ENCODE results near the gene PMVK. TPM values are rescaled to one million over a fixed set of nuclear protein-coding genes. Genes with fewer than 3 reads are reported as not detected.

The PMVK gene
- total RNA-seq, 2 donors from 2014 or later, result 38.6 to 66.9 TPM

DNA sequence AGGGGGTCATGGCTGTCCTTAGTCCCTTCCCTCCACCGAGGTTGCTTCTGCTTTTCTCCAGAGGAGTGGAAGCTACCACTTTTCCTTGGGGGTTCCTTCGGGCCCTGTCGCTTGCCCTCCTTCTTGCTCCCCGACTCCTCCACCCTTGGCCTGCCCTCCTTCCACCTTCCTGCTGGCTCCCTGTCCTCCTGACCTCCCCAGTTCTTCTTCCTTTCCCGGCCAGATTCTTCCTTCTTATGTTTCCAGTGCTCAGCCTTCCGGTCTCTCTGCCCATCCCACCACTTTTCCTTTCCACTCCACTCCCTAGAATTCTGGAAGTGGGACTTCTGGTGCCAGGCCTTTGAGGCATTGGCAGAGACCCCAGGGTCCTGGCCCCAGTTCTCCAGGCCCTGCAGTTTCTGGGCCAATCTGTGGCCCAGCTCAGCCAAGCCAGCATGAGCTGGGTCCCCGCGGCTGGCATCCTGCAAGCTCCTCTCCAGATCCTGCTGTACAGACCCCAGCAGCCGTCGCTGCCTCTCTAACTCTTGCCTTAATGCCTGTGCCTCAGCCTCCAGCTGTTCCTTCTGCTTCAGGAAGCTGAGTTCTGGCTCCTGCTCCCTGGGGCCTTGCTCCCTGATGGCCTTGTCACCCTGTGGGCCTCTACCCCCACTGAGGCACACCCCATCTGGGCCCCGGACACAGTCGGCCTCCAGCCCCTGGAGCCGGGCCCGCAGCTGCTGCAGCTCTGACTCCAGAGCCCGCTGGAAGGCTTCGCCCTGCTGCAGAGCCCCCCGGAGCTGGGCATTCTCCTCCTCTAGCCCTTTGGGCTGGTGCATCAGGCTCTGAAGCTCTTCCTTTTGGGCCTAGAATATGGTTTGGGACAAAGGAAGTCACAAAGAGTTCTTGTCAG, 9.7 kb upstream of the PMVK start:
- H3K27me3 Mint-ChIP-seq, result no peaks in the 10 kb centered on the region
- no peaks in the 10 kb centered on the region for H3K9me3 Mint-ChIP-seq
- H3K27ac Mint-ChIP-seq, result peak overlapping the region; percentile 78
- H3K4me1 Mint-ChIP-seq, result peaks cover 31% of the 10 kb centered on the region
- no peak for ATAC-seq (replicated peaks)
- peak overlapping the region; percentile 22 for H3K4me3 Mint-ChIP-seq
- peaks cover 57% of the 10 kb centered on the region for H3K36me3 Mint-ChIP-seq (ENCODE audit: low read depth)

DNA sequence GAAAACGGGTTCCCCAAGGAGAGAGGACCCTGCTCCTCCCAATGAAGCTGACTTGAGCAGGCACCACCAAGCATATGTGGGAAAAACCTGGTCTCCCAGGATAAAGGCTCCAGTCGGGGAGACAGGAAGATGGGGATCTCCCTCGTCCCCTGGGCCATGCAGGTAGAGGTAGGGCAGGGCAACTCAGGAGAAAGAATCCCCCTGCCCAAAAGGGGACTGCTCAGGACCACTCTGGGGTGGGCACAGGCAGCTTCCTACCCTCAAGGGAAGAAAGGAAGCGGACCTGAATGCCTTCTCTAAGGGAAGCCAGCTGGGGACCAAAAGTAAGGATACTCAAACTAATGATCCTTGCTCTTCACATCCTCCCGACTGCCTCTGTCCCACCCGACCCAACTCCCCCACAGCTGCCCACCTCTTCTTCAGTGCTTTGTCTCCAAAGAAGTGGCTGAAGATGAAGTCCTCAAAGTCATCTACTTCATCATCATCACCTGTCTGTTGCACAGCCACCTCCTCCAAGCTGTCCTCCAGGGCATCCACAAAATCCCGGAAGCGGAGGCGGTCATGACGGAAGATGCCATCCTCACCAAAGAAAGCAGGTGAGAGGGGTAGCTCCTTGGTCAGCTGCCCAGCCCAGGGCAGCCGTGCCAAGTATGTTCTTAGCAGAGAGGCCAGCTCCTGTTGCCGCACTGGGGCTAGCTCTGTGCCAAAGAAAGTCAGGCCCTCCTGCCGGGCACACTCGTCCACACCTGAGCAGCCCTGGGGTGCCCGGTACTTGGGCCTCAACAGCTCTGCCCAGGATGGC, 8.8 kb upstream of the PMVK start:
- no peak for ATAC-seq (replicated peaks)
- H3K9me3 Mint-ChIP-seq, result no peaks in the 10 kb centered on the region
- H3K36me3 Mint-ChIP-seq (ENCODE audit: low read depth), result peaks cover 49% of the 10 kb centered on the region
- no peaks in the 10 kb centered on the region for H3K27me3 Mint-ChIP-seq
- no peak overlapping the region for H3K4me3 Mint-ChIP-seq
- H3K27ac Mint-ChIP-seq, result peak overlapping the region; percentile 85
- H3K4me1 Mint-ChIP-seq, result peaks cover 34% of the 10 kb centered on the region

- H3K36me3 Mint-ChIP-seq (ENCODE audit: low read depth), result peaks cover 44% of the 10 kb centered on the region
- H3K4me1 Mint-ChIP-seq, result peaks cover 34% of the 10 kb centered on the region
- no peaks in the 10 kb centered on the region for H3K9me3 Mint-ChIP-seq
- no peak for ATAC-seq (replicated peaks)
- peak overlapping the region; percentile 85 for H3K27ac Mint-ChIP-seq
- H3K27me3 Mint-ChIP-seq, result no peaks in the 10 kb centered on the region
- peak overlapping the region; percentile 76 for H3K4me3 Mint-ChIP-seq
Measured at GRCh38 chr1:154944401-154945159, 8.1 kb upstream of the PMVK start.

GRCh38 chr1:154943649-154944400, 7.3 kb upstream of the PMVK start:
- H3K4me3 Mint-ChIP-seq, result peak overlapping the region; percentile 76

GRCh38 chr1:154941333-154942013, 5.0 kb upstream of the PMVK start:
- peaks cover 26% of the 10 kb centered on the region for H3K36me3 Mint-ChIP-seq (ENCODE audit: low read depth)
- peak overlapping the region; percentile 76 for H3K4me3 Mint-ChIP-seq
- peaks cover 43% of the 10 kb centered on the region for H3K4me1 Mint-ChIP-seq
- no peaks in the 10 kb centered on the region for H3K9me3 Mint-ChIP-seq
- H3K27me3 Mint-ChIP-seq, result no peaks in the 10 kb centered on the region
- ATAC-seq (replicated peaks), result no peak
- peak overlapping the region; percentile 85 for H3K27ac Mint-ChIP-seq

More at GRCh38 chr1:154943649-154944400, 7.3 kb upstream of the PMVK start:
- Mint-ChIP-seq H3K36me3 (ENCODE audit: low read depth) (peaks cover 37% of the 10 kb centered on the region), H3K4me1 (peaks cover 37% of the 10 kb centered on the region), H3K27ac (peak overlapping the region; percentile 85), H3K27me3 (no peaks in the 10 kb centered on the region), H3K9me3 (no peaks in the 10 kb centered on the region)
- peak; percentile 45 for ATAC-seq (replicated peaks)

- peaks cover 23% of the 10 kb centered on the region for H3K36me3 Mint-ChIP-seq (ENCODE audit: low read depth)
- H3K9me3 Mint-ChIP-seq, result no peaks in the 10 kb centered on the region
- H3K4me1 Mint-ChIP-seq, result peaks cover 43% of the 10 kb centered on the region
- no peaks in the 10 kb centered on the region for H3K27me3 Mint-ChIP-seq
- peak overlapping the region; percentile 85 for H3K27ac Mint-ChIP-seq
- H3K4me3 Mint-ChIP-seq, result peak overlapping the region; percentile 76
- ATAC-seq (replicated peaks), result peak; percentile 24
Measured at GRCh38 chr1:154940651-154941194, 4.2 kb upstream of the PMVK start.

DNA sequence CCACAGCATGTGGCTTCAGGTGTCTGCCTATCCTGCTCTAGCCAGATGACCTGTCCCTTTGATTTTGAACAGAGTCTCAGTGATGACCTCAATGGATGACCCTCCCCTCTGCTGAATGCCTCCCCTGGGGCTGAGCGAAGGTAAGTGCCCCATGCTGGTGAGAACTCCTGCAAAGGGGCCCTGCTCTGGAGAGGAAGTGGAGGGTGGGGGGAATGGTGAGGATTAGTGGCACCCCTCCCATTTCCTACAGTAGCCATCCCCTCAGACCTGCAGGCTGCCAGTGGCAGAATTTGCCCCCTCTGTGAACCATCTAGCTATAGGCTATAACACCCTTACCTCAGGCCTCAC, 3.7 kb upstream of the PMVK start:
- peaks cover 43% of the 10 kb centered on the region for H3K4me1 Mint-ChIP-seq
- no peaks in the 10 kb centered on the region for H3K27me3 Mint-ChIP-seq
- peak overlapping the region; percentile 76 for H3K4me3 Mint-ChIP-seq
- H3K36me3 Mint-ChIP-seq (ENCODE audit: low read depth), result peaks cover 19% of the 10 kb centered on the region
- ATAC-seq (replicated peaks), result no peak
- H3K27ac Mint-ChIP-seq, result peak overlapping the region; percentile 85
- H3K9me3 Mint-ChIP-seq, result no peaks in the 10 kb centered on the region

- peak overlapping the region; percentile 96 for H3K4me3 Mint-ChIP-seq
- peaks cover 37% of the 10 kb centered on the region for H3K4me1 Mint-ChIP-seq
- H3K27me3 Mint-ChIP-seq, result no peaks in the 10 kb centered on the region
- no peaks in the 10 kb centered on the region for H3K9me3 Mint-ChIP-seq
- no peak for ATAC-seq (replicated peaks)
- peak overlapping the region; percentile 95 for H3K27ac Mint-ChIP-seq
- peaks cover 20% of the 10 kb centered on the region for H3K36me3 Mint-ChIP-seq (ENCODE audit: low read depth)
Measured at GRCh38 chr1:154938604-154939399, 2.3 kb upstream of the PMVK start.

- peaks cover 32% of the 10 kb centered on the region for H3K4me1 Mint-ChIP-seq
- no peaks in the 10 kb centered on the region for H3K27me3 Mint-ChIP-seq
- H3K27ac Mint-ChIP-seq, result peak overlapping the region; percentile 95
- H3K4me3 Mint-ChIP-seq, result peak overlapping the region; percentile 96
- peak; percentile 3 for ATAC-seq (replicated peaks)
- H3K9me3 Mint-ChIP-seq, result no peaks in the 10 kb centered on the region
- peaks cover 17% of the 10 kb centered on the region for H3K36me3 Mint-ChIP-seq (ENCODE audit: low read depth)
Measured at GRCh38 chr1:154937988-154938386, 1.5 kb upstream of the PMVK start.

DNA sequence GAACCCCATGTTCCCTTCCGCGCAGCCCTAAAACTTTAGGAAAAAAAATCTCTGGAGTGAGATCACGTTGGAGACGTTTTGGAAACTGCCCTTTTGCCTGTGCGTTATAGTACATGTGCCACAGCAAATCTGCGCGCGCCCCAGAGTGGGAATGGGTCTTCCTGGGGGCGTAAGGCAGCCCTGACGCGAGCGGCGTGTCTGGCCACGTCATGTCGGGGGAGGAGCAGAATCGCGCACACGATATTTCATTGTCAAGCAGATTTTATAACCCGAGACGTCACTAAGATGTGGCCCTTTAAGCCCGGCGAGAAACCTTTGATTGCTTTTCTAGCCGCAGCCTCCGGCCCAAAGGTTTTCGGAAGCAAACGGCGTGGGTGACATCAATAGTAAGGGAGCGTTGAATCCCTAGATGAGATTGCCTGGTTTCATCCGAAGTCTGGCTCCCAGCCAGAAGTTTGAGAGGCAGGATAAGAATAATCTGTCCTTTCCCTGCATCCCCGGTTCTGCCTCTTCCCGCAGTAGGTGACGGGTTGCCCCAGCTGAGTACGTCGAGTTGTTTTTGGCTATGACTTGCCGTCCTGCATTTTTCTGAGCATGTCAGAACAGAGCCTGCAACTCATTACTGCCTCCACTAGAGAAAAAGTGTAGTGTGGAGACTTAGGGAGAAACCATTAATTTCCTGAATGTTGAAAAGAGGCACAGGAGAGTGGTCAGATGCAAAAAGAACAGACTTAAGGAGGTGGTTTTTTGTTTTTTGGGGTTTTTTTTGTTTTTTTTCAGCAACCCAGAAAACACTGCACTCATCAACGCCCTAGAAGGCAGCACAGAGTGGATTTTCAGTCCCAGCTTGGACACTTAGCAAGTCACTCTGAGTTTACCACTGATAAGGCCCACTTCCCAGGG, 817 bp upstream of the PMVK start:
- H3K4me1 Mint-ChIP-seq, result peaks cover 32% of the 10 kb centered on the region
- H3K9me3 Mint-ChIP-seq, result no peaks in the 10 kb centered on the region
- peaks cover 19% of the 10 kb centered on the region for H3K36me3 Mint-ChIP-seq (ENCODE audit: low read depth)
- peak overlapping the region; percentile 95 for H3K27ac Mint-ChIP-seq
- peak overlapping the region; percentile 96 for H3K4me3 Mint-ChIP-seq
- peak; percentile 75 for ATAC-seq (replicated peaks)
- no peaks in the 10 kb centered on the region for H3K27me3 Mint-ChIP-seq

- peak overlapping the region; percentile 96 for H3K4me3 Mint-ChIP-seq
- peaks cover 29% of the 10 kb centered on the region for H3K4me1 Mint-ChIP-seq
- peaks cover 33% of the 10 kb centered on the region for H3K36me3 Mint-ChIP-seq (ENCODE audit: low read depth)
- ATAC-seq (replicated peaks), result peak; percentile 2
- no peaks in the 10 kb centered on the region for H3K27me3 Mint-ChIP-seq
- H3K27ac Mint-ChIP-seq, result peak overlapping the region; percentile 95
- H3K9me3 Mint-ChIP-seq, result no peaks in the 10 kb centered on the region
Measured at GRCh38 chr1:154935749-154936554, 567 bp downstream of the PMVK start.

Measured in activated T-helper 17 cell treated with anti-CD3 and anti-CD28 coated beads, Interleukin-2, amount 50 U/mL, for 72 hours (primary cell).